CD4-positive, alpha-beta T cell (primary cell): ENCODE measurements around the gene ANO8. TPM values are rescaled to one million over a fixed set of nuclear protein-coding genes. Genes with fewer than 3 reads are reported as not detected.

Experiments used
- ATAC-seq: fragments of 200-7000 bp; cut with Tn5 transposase; one replicate; pipeline ENCODE4 v1.10.0; 2022; ENCODE audit warnings: mild to moderate bottlenecking; ENCODE audit not compliant: poor library complexity
- CTCF ChIA-PET: fragments of 350-600 bp; sonication (Branson Sonifier 250); formaldehyde crosslinking; loops from one replicate; lab custom pipeline; 2021; ENCODE audit warnings: antibody characterized with exemption, inconsistent platforms; lab: Charles Lee
- POLR2A ChIA-PET: fragments of 350-600 bp; sonication (Branson Sonifier 250); formaldehyde crosslinking; loops from one replicate; lab custom pipeline; 2021; ENCODE audit warnings: antibody characterized with exemption, inconsistent platforms; lab: Charles Lee
- DNase-seq, 14 experiments: peaks; one replicate each; pipeline ENCODE4 v3.0.0-alpha.2; 2013 to 2020; ENCODE audit warnings: mixed read lengths in 2 of 14
- H3K27ac ChIP-seq, 2 donors: one replicate each; pipeline versions ENCODE4 v1.5.1 to v1.7.0; 2013; ENCODE audit warnings: low read length in 2 of 2, low read depth in 1 of 2, mild to moderate bottlenecking in 1 of 2
- H3K27me3 ChIP-seq, 2 experiments: 1 replicate in 1 of 2; 2 replicates in 1 of 2; pipeline versions ENCODE4 v1.6.1 to v1.7.0; 2013; ENCODE audit warnings: low read length in 2 of 2, control low read depth in 1 of 2, mild to moderate bottlenecking in 1 of 2, moderate library complexity in 1 of 2; ENCODE audit not compliant: insufficient read depth in 2 of 2, control insufficient read depth in 1 of 2
- H3K36me3 ChIP-seq: one replicate; pipeline ENCODE4 v1.6.1; 2013; ENCODE audit warnings: low read length, control low read depth; ENCODE audit not compliant: insufficient read depth
- H3K4me1 ChIP-seq: one replicate; pipeline ENCODE4 v1.6.1; 2013; ENCODE audit warnings: low read length, control low read depth; ENCODE audit not compliant: insufficient read depth
- H3K4me3 ChIP-seq: one replicate; pipeline ENCODE4 v1.5.1; 2013; ENCODE audit warnings: mild to moderate bottlenecking, low read length, moderate library complexity
- H3K9me3 ChIP-seq, 2 experiments: 1 replicate in 1 of 2; 2 replicates in 1 of 2; pipeline versions ENCODE4 v1.6.1 to v1.7.0; 2013; ENCODE audit warnings: low read length in 2 of 2, mild to moderate bottlenecking in 2 of 2, control low read depth in 1 of 2, moderate library complexity in 1 of 2; ENCODE audit not compliant: control insufficient read depth in 1 of 2, insufficient read depth in 1 of 2
- H3K27ac Mint-ChIP-seq: one replicate; pipeline ENCODE4 v1.8.0; 2020; ENCODE audit warnings: mixed read lengths
- H3K27me3 Mint-ChIP-seq: one replicate; pipeline ENCODE4 v1.8.0; 2021; ENCODE audit warnings: mixed read lengths
- H3K36me3 Mint-ChIP-seq: one replicate; pipeline ENCODE4 v1.8.0; 2021; ENCODE audit warnings: low read depth, mixed read lengths
- H3K4me1 Mint-ChIP-seq: one replicate; pipeline ENCODE4 v1.8.0; 2021; ENCODE audit warnings: low read depth, mixed read lengths
- H3K4me3 Mint-ChIP-seq: one replicate; pipeline ENCODE4 v1.8.0; 2020; ENCODE audit warnings: mild to moderate bottlenecking, mixed read lengths
- H3K9me3 Mint-ChIP-seq: one replicate; pipeline ENCODE4 v1.8.0; 2020; ENCODE audit warnings: mixed read lengths
- intact Hi-C, 2 experiments: fragments of 100-400 bp; cut with DNase I in 1 of 2; cut with micrococcal nuclease in 1 of 2; formaldehyde crosslinking; loops; one replicate each; pipeline versions ENCODE4 v1.15.1 to v1.9.0; 2023 to 2025; cut with DNase I, micrococcal nuclease
- total RNA-seq, 174 experiments: library from RNA in 2 of 174; stranded (reverse) in 2 of 174; gene quantifications; one replicate each; pipeline ENCODE4 v1.2.3 and lab custom pipeline; 2021 to 2026
- TF ChIP-seq, protein P1 (sequence below): fragments of 200-600 bp; IDR thresholded peaks from one replicate; pipeline ENCODE4 v1.8.0; 2022; ENCODE audit warnings: antibody characterized with exemption, mild to moderate bottlenecking

Gene ANO8
- total RNA-seq, 2 experiments from 2014 or later, result 15.3 TPM

DNA sequence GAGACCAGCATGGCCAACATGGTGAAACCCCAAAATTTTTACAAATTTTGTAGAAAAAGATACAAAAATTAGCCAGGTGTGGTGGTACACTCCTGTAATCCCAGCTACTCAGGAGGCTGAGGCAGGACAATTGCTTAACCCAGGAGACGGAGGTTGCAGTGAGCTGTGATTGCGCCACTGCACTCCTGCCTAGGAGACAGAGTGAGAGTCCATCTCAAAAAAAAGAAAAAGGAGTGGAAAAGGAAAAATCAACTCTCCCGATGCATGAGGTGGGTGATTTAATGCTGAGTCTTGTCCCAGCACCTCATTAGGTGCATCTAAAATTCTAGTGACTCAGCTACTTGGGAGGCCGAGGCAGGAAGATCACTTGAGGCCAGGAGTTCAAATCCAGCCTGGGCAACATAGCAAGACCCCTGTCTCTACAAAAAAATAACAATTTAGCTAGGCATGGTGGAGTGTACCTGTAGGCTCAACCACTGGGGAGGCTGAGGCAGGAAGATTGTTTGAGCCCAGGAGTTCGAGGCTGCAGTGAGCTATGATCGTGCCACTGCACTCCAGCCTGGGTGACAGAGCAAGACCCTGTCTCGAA is 22.5 kb upstream of the ANO8 start:
- H3K4me1 Mint-ChIP-seq, result no peaks in the 10 kb centered on the region
- POLR2A ChIA-PET, result no interaction called here
- no peaks in the 10 kb centered on the region for H3K9me3 ChIP-seq

GRCh38 chr19:17353386-17353785 is 18.7 kb upstream of the ANO8 start:
- Histone ChIP-seq H3K4me1 (peaks cover 7% of the 10 kb centered on the region), H3K27ac (no peak overlapping the region), H3K36me3 (no peaks in the 10 kb centered on the region), H3K27me3 (peaks cover 2 to 5% of the 10 kb centered on the region in 2 experiments), H3K9me3 (no peaks in the 10 kb centered on the region), H3K4me3 (no peak overlapping the region)
- ChIA-PET CTCF (no interaction called here), POLR2A (interaction anchor here (0.6 kb wide), 1 partner anchor 136 kb away, joined by 3 read pairs; no protein-coding TSS in a partner anchor)
- Mint-ChIP-seq H3K4me1 (no peaks in the 10 kb centered on the region), H3K9me3 (no peaks in the 10 kb centered on the region), H3K27ac (no peak overlapping the region), H3K4me3 (no peak overlapping the region), H3K27me3 (peaks cover 47% of the 10 kb centered on the region), H3K36me3 (no peaks in the 10 kb centered on the region)
- intact Hi-C loops, result no loop called here
- TF ChIP-seq, protein P1, sequence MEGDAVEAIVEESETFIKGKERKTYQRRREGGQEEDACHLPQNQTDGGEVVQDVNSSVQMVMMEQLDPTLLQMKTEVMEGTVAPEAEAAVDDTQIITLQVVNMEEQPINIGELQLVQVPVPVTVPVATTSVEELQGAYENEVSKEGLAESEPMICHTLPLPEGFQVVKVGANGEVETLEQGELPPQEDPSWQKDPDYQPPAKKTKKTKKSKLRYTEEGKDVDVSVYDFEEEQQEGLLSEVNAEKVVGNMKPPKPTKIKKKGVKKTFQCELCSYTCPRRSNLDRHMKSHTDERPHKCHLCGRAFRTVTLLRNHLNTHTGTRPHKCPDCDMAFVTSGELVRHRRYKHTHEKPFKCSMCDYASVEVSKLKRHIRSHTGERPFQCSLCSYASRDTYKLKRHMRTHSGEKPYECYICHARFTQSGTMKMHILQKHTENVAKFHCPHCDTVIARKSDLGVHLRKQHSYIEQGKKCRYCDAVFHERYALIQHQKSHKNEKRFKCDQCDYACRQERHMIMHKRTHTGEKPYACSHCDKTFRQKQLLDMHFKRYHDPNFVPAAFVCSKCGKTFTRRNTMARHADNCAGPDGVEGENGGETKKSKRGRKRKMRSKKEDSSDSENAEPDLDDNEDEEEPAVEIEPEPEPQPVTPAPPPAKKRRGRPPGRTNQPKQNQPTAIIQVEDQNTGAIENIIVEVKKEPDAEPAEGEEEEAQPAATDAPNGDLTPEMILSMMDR, result no peak
- DNase-seq (no peak), ATAC-seq (no peak)

More for the DNA sequence above, 22.5 kb upstream of the ANO8 start:
- Mint-ChIP-seq H3K9me3 (no peaks in the 10 kb centered on the region), H3K27ac (no peak overlapping the region), H3K36me3 (no peaks in the 10 kb centered on the region), H3K4me3 (no peak overlapping the region), H3K27me3 (peaks cover 12% of the 10 kb centered on the region)
- intact Hi-C loops, result no loop called here
- no peak for DNase-seq
- CTCF ChIA-PET, result no interaction called here
- Histone ChIP-seq H3K27me3 (no peaks in the 10 kb centered on the region), H3K27ac (no peak overlapping the region), H3K4me1 (no peaks in the 10 kb centered on the region), H3K36me3 (no peaks in the 10 kb centered on the region), H3K4me3 (no peak overlapping the region)
- TF ChIP-seq, protein P1, result no peak
- no peak for ATAC-seq

DNA sequence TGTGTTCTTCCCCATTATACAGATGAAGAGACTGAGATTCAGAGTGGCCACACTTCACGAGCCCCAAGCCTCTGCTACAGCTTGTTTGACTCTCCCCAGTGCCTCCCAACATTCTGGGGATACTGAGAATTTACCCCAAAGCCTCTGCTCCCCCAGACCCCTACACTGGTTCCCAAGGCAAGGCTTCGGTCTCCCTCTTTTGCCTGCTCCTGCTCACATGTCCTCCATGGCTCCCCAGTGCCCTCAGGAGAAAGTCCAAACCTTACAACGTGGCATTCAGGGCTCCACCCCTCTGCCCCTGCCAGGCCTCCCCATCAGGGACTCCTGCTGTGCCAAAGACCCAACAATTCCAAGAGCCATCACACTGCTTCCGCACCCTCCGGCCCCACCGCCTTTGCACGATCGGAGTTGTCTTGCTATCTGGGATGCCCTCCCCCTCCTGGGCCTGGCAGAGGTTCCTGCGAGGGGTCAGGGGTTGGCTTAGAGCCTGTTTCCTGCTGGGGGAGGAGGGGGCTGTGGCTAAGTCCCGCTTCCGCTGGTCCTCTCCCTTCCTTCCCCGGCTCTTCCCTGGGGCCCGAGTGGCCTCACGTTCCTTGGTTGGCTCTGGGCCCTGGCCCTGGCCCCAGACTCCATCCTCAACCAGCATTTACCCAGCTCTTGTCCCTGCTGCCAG is 18.1 kb upstream of the ANO8 start:
- Histone ChIP-seq H3K4me3 (no peak overlapping the region), H3K4me1 (peaks cover 7% of the 10 kb centered on the region), H3K9me3 (no peaks in the 10 kb centered on the region), H3K27me3 (peaks cover 2 to 11% of the 10 kb centered on the region in 2 experiments), H3K36me3 (no peaks in the 10 kb centered on the region), H3K27ac (no peak overlapping the region)
- Mint-ChIP-seq H3K4me3 (no peak overlapping the region), H3K4me1 (no peaks in the 10 kb centered on the region), H3K27me3 (peaks cover 53% of the 10 kb centered on the region), H3K36me3 (no peaks in the 10 kb centered on the region), H3K9me3 (no peaks in the 10 kb centered on the region), H3K27ac (no peak overlapping the region)
- DNase-seq, result no peak
- intact Hi-C loops, result no loop called here
- CTCF ChIA-PET, result no interaction called here
- ATAC-seq, result no peak
- POLR2A ChIA-PET, result interaction anchor here (0.6 kb wide), 1 partner anchor 137 kb away, joined by 3 read pairs; no protein-coding TSS in a partner anchor
- TF ChIP-seq, protein P1, result no peak
